Measurements from ENCODE around the gene ALPL. TPM values are rescaled to one million over a fixed set of nuclear protein-coding genes. Genes with fewer than 3 reads are reported as not detected.

Gene ALPL
- total RNA-seq, 1 donor from 2014 or later, result 1.0 TPM

DNA sequence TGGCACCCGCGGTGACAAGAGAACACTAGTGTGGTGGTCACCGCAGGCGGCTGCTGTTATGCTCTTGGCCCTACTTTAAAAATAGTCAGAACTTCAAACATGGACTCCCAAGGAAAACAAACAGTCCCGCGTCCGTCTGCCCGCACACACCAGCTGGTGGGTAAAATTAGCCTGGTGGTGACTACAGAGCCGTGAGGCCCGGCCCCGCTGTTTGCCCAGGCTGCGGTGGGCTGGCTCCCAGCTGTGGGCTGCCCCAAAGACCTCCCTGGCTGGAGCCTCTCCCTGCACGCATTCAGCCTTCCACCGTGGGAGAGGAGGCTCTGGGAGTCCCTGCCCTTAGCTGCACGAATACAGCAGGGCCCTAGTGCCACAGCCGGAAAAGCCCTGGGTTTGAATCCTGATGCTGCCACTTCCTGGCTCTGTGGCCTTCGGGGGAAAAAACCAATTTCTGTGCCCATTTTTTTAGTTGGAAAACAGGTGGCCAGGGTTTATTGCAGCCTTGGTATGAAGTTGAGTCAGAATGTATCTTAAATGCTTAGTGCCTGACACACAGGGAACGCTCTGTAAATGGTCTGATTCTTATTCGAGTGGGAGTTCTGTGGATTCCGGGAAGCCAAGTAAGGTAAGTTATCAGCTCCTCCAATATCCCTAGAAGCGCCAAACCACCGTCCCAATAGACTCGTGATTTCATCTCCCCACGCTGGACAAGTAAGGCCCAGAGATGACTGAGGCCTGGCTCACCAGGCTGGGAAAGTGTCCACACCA lies 58.2 kb downstream of the ALPL start:
- Histone ChIP-seq H3K9me3 (ENCODE audit: control insufficient read depth in 3 of 3, low read length in 3 of 3) (no peaks in the 10 kb centered on the region), H3K4me3 (ENCODE audit: low read length in 3 of 3) (no peak overlapping the region), H3K9ac (ENCODE audit: low read depth in 1 of 3, low read length in 3 of 3) (no peak overlapping the region), H3K27ac (ENCODE audit: low read depth, low read length) (no peak overlapping the region), H3K27me3 (ENCODE audit: control insufficient read depth in 3 of 3, insufficient read depth in 3 of 3, low read length in 3 of 3) (peaks cover 0 to 13% (median 10%) of the 10 kb centered on the region in 3 donors), H3K4me1 (ENCODE audit: control insufficient read depth in 3 of 3, insufficient read depth in 3 of 3, low read length in 3 of 3) (peaks cover 0 to 8% (median 0%) of the 10 kb centered on the region in 3 donors), H3K36me3 (ENCODE audit: control insufficient read depth in 3 of 3, insufficient read depth in 3 of 3, low read length in 3 of 3) (no peaks in the 10 kb centered on the region)

DNA sequence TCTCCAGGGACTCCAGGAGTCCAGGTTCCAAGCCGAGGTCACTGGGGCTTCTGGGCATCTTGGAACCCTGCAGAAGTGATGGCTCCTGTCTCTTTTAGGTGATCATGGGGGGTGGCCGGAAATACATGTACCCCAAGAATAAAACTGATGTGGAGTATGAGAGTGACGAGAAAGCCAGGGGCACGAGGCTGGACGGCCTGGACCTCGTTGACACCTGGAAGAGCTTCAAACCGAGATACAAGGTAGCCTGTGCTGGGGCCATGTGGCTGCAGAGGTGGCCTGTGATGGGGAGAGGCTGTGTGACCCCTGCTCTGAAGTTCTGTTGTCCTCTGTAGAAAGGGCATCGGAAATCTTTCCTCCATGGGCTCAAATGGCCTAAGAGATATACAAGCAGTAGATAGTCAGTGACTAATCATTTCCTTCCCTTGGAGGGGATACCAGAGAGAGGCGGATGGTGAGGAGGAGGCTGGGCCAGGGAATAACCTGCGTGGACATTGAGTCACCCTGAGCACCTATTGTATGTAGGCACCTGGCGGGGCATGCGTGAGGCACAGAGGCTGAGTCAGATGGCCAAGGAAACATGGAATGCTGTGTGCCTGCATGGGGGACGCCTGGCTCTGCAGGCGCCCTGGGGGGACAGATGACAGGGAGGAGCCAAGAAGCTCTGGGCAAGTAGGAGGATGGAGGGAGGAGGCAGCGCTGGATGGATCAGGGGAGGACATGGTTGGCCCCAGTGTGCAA lies 59.0 kb downstream of the ALPL start:
- Histone ChIP-seq H3K4me3 (ENCODE audit: low read length in 3 of 3) (no peak overlapping the region), H3K9ac (ENCODE audit: low read depth in 1 of 3, low read length in 3 of 3) (no peak overlapping the region), H3K9me3 (ENCODE audit: control insufficient read depth in 3 of 3, low read length in 3 of 3) (no peaks in the 10 kb centered on the region), H3K4me1 (ENCODE audit: control insufficient read depth in 3 of 3, insufficient read depth in 3 of 3, low read length in 3 of 3) (peaks cover 0 to 8% (median 0%) of the 10 kb centered on the region in 3 donors), H3K27ac (ENCODE audit: low read depth, low read length) (no peak overlapping the region), H3K27me3 (ENCODE audit: control insufficient read depth in 3 of 3, insufficient read depth in 3 of 3, low read length in 3 of 3) (peaks cover 0 to 15% (median 11%) of the 10 kb centered on the region in 3 donors), H3K36me3 (ENCODE audit: control insufficient read depth in 3 of 3, insufficient read depth in 3 of 3, low read length in 3 of 3) (no peaks in the 10 kb centered on the region)

DNA sequence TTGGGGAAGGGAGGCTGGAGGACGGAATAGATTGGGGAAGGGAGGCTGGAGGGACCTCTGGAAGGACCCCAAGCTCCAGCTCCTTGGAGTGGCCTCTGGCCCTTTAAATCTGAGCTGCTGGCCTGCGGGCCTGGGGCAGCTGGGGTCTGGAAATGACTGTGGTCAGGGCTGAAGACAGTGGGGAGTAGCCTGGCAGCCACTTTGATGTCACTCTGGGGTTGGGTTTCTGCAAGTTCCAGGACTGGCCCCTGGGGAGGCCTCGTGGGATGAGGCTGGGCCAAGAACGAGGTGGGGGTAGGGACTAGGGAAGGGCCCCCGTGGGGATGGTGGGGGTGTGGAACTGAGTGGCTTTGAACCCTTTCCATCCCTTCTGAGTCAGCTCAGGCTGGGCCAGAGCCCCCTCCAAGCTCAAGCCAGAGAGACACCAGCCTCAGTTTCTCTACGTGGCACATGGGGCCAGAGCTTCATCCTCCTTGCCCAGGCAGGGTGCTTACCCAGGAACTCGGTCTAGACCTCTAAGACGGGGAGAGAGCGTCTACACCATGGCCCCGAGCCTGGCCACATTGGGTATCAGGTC lies 59.7 kb downstream of the ALPL start:
- Histone ChIP-seq H3K27ac (ENCODE audit: low read depth, low read length) (no peak overlapping the region), H3K27me3 (ENCODE audit: control insufficient read depth in 3 of 3, insufficient read depth in 3 of 3, low read length in 3 of 3) (peaks cover 0 to 18% (median 16%) of the 10 kb centered on the region in 3 donors), H3K36me3 (ENCODE audit: control insufficient read depth in 3 of 3, insufficient read depth in 3 of 3, low read length in 3 of 3) (no peaks in the 10 kb centered on the region), H3K9ac (ENCODE audit: low read depth in 1 of 3, low read length in 3 of 3) (no peak overlapping the region), H3K9me3 (ENCODE audit: control insufficient read depth in 3 of 3, low read length in 3 of 3) (no peaks in the 10 kb centered on the region), H3K4me3 (ENCODE audit: low read length in 3 of 3) (no peak overlapping the region), H3K4me1 (ENCODE audit: control insufficient read depth in 3 of 3, insufficient read depth in 3 of 3, low read length in 3 of 3) (peaks cover 0 to 8% (median 4%) of the 10 kb centered on the region in 3 donors)

DNA sequence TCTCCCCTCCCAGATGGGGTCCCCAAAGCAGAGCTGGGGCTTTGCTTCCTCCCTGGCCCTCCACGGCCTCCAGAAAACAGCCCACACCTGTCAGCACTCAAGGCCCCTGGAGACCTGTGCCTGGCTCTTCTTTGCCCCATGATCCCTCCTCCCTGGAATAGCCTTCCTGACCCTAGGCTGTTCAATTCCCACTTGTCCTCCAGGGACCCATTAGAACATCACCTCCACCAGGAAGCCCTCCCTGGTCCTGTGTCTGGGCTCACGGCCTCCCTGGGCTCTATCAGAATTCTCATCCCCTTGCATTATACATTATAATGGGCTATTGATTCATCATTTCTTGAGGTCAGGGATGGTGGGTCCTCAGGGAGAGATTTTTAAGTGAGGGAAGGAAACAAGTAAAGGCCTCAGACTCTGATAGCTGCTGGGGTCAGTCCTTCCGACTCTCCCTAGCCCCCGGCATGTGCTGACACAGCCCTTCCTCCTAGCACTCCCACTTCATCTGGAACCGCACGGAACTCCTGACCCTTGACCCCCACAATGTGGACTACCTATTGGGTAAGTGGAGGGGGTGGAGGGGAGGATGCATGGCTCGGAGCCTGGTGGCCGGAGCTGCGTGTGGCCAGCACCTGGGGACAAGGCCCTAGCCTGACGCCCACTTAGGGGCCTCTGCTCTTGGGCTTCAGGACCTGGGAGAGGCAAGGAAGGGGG lies 60.8 kb downstream of the ALPL start:
- Histone ChIP-seq H3K9ac (ENCODE audit: low read depth in 1 of 3, low read length in 3 of 3) (no peak overlapping the region), H3K36me3 (ENCODE audit: control insufficient read depth in 3 of 3, insufficient read depth in 3 of 3, low read length in 3 of 3) (no peaks in the 10 kb centered on the region), H3K4me3 (ENCODE audit: low read length in 3 of 3) (no peak overlapping the region), H3K27me3 (ENCODE audit: control insufficient read depth in 3 of 3, insufficient read depth in 3 of 3, low read length in 3 of 3) (peaks cover 0 to 21% (median 14%) of the 10 kb centered on the region in 3 donors), H3K4me1 (ENCODE audit: control insufficient read depth in 3 of 3, insufficient read depth in 3 of 3, low read length in 3 of 3) (peaks cover 8 to 15% (median 13%) of the 10 kb centered on the region in 3 donors), H3K27ac (ENCODE audit: low read depth, low read length) (no peak overlapping the region), H3K9me3 (ENCODE audit: control insufficient read depth in 3 of 3, low read length in 3 of 3) (no peaks in the 10 kb centered on the region)

DNA sequence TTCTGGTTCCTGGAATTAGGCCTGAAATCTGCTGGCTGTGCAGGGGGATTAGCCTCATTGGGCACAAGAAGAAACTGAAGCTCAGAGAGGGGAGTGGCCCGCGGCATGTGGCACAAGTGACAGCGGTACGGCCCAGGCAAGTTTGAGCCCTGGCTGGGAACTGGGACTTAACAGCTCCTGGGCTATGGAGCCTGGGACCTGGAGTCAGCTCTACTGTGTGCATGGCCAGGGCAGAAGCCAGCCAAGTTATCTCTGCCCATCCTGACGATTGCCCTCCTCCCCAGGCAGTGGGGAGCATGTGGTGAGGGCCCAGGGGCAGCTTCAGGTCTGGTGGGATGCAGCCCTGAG lies 61.3 kb downstream of the ALPL start:
- peaks cover 8 to 18% (median 15%) of the 10 kb centered on the region in 3 donors for H3K4me1 ChIP-seq (ENCODE audit: control insufficient read depth in 3 of 3, insufficient read depth in 3 of 3, low read length in 3 of 3)
- H3K4me3 ChIP-seq (ENCODE audit: low read length in 3 of 3), result no peak overlapping the region
- no peaks in the 10 kb centered on the region for H3K36me3 ChIP-seq (ENCODE audit: control insufficient read depth in 3 of 3, insufficient read depth in 3 of 3, low read length in 3 of 3)
- no peak overlapping the region for H3K9ac ChIP-seq (ENCODE audit: low read depth in 1 of 3, low read length in 3 of 3)
- peaks cover 0 to 23% (median 12%) of the 10 kb centered on the region in 3 donors for H3K27me3 ChIP-seq (ENCODE audit: control insufficient read depth in 3 of 3, insufficient read depth in 3 of 3, low read length in 3 of 3)
- no peaks in the 10 kb centered on the region for H3K9me3 ChIP-seq (ENCODE audit: control insufficient read depth in 3 of 3, low read length in 3 of 3)
- H3K27ac ChIP-seq (ENCODE audit: low read depth, low read length), result no peak overlapping the region

DNA sequence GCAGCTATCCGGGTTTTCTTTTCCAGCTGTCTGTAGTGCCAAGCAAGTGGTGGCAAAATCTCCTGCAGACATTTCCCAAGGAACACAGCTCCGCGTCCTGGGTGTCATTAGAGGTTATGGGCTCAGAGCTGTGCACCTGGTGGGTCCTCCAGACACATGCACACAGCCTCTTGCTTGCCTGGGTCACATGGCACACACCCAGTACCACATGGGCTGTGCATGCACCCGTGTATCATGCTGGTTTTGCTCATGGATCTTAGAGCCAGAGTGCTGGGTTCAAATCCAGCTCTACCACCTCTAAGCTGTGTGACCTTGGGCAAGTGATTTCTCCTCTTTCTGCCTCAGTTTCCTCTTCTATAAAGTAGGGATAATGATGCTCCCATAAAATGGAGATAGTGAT lies 61.7 kb downstream of the ALPL start:
- Histone ChIP-seq H3K36me3 (ENCODE audit: control insufficient read depth in 3 of 3, insufficient read depth in 3 of 3, low read length in 3 of 3) (no peaks in the 10 kb centered on the region), H3K4me3 (ENCODE audit: low read length in 3 of 3) (no peak overlapping the region), H3K27ac (ENCODE audit: low read depth, low read length) (no peak overlapping the region), H3K27me3 (ENCODE audit: control insufficient read depth in 3 of 3, insufficient read depth in 3 of 3, low read length in 3 of 3) (peaks cover 0 to 23% (median 13%) of the 10 kb centered on the region in 3 donors), H3K9ac (ENCODE audit: low read depth in 1 of 3, low read length in 3 of 3) (no peak overlapping the region), H3K4me1 (ENCODE audit: control insufficient read depth in 3 of 3, insufficient read depth in 3 of 3, low read length in 3 of 3) (peaks cover 8 to 19% (median 15%) of the 10 kb centered on the region in 3 donors), H3K9me3 (ENCODE audit: control insufficient read depth in 3 of 3, low read length in 3 of 3) (no peaks in the 10 kb centered on the region)

DNA sequence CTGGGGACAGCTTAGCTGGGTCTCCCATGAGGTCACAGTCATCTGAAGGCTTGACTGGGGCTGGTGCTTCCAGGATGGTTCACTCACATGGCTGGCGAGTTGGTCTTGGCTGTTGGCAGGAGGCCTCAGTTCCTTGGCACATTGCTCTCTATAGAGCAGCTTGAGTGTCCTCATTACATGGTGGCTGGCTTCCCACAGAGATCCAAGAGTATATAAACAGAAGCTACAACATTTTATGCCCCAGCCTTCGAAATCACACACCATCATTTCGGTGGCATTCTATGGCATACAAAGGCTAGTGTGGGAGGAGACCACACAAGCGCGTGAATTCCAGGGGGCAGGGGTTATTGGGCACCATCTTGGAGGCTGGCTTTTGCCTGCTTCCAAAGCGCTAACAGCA lies 63.0 kb downstream of the ALPL start:
- H3K4me3 ChIP-seq (ENCODE audit: low read length in 3 of 3), result no peak overlapping the region
- H3K27ac ChIP-seq (ENCODE audit: low read depth, low read length), result no peak overlapping the region
- H3K4me1 ChIP-seq (ENCODE audit: control insufficient read depth in 3 of 3, insufficient read depth in 3 of 3, low read length in 3 of 3), result peaks cover 8 to 19% (median 15%) of the 10 kb centered on the region in 3 donors
- peaks cover 5 to 28% (median 20%) of the 10 kb centered on the region in 3 donors for H3K27me3 ChIP-seq (ENCODE audit: control insufficient read depth in 3 of 3, insufficient read depth in 3 of 3, low read length in 3 of 3)
- no peak overlapping the region for H3K9ac ChIP-seq (ENCODE audit: low read depth in 1 of 3, low read length in 3 of 3)
- H3K9me3 ChIP-seq (ENCODE audit: control insufficient read depth in 3 of 3, low read length in 3 of 3), result no peaks in the 10 kb centered on the region
- no peaks in the 10 kb centered on the region for H3K36me3 ChIP-seq (ENCODE audit: control insufficient read depth in 3 of 3, insufficient read depth in 3 of 3, low read length in 3 of 3)

DNA sequence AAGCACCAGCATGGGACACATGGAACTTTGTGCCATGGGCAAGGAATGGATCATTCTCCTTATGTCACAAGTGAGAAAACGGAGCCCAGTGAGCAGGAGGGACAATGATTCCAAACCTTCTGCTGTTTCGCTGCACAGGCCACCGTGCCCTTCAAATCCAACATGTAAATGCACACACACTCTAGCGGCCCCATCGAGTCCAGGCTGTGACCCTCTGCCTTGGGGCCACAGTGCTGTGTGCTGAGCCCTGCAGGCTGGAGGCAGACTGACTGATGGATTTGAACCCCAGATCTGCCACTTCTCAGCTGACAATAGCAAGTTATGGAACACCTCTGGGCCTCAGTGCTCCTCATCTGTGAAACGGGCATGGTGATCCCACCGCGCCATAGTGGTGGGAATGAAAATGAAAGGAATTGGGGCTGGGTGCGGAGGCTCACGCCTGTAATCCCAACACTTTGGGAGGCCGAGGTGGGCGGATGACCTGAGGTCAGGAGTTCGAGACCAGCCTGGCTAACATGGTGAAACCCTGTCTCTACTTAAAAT lies 63.6 kb downstream of the ALPL start:
- peaks cover 6 to 29% (median 23%) of the 10 kb centered on the region in 3 donors for H3K27me3 ChIP-seq (ENCODE audit: control insufficient read depth in 3 of 3, insufficient read depth in 3 of 3, low read length in 3 of 3)
- H3K27ac ChIP-seq (ENCODE audit: low read depth, low read length), result no peak overlapping the region

DNA sequence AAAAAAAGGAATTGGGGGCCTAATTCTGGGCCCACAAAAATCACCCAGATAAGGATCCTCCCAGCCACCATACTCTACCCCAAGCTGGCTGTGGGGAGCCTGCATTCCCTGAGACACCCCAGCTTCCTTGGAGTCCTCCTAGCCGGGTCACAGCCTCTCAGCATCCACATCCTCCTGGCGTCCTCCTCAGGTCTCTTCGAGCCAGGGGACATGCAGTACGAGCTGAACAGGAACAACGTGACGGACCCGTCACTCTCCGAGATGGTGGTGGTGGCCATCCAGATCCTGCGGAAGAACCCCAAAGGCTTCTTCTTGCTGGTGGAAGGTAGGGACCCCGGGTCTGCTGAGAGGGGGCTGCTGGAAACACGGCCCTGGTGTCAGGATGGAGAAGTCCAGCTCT lies 64.3 kb downstream of the ALPL start:
- no peaks in the 10 kb centered on the region for H3K9me3 ChIP-seq (ENCODE audit: control insufficient read depth in 3 of 3, low read length in 3 of 3)
- no peak overlapping the region for H3K9ac ChIP-seq (ENCODE audit: low read depth in 1 of 3, low read length in 3 of 3)
- H3K36me3 ChIP-seq (ENCODE audit: control insufficient read depth in 3 of 3, insufficient read depth in 3 of 3, low read length in 3 of 3), result no peaks in the 10 kb centered on the region
- H3K4me1 ChIP-seq (ENCODE audit: control insufficient read depth in 3 of 3, insufficient read depth in 3 of 3, low read length in 3 of 3), result peaks cover 8 to 19% (median 9%) of the 10 kb centered on the region in 3 donors
- H3K4me3 ChIP-seq (ENCODE audit: low read length in 3 of 3), result no peak overlapping the region
- no peak overlapping the region for H3K27ac ChIP-seq (ENCODE audit: low read depth, low read length)
- peaks cover 6 to 29% (median 23%) of the 10 kb centered on the region in 3 donors for H3K27me3 ChIP-seq (ENCODE audit: control insufficient read depth in 3 of 3, insufficient read depth in 3 of 3, low read length in 3 of 3)

More for the DNA sequence above, 63.6 kb downstream of the ALPL start:
- peaks cover 8 to 19% (median 15%) of the 10 kb centered on the region in 3 donors for H3K4me1 ChIP-seq (ENCODE audit: control insufficient read depth in 3 of 3, insufficient read depth in 3 of 3, low read length in 3 of 3)
- H3K4me3 ChIP-seq (ENCODE audit: low read length in 3 of 3), result no peak overlapping the region
- no peak overlapping the region for H3K9ac ChIP-seq (ENCODE audit: low read depth in 1 of 3, low read length in 3 of 3)
- no peaks in the 10 kb centered on the region for H3K36me3 ChIP-seq (ENCODE audit: control insufficient read depth in 3 of 3, insufficient read depth in 3 of 3, low read length in 3 of 3)
- no peaks in the 10 kb centered on the region for H3K9me3 ChIP-seq (ENCODE audit: control insufficient read depth in 3 of 3, low read length in 3 of 3)

All from skeletal muscle tissue (tissue), 4 donors.